GM19438 (cell line): Measurements from ENCODE around the gene DACT3.
A peak's percentile ranks its signal among the peaks of the same experiment; 100 is the strongest.

Experiments
- ATAC-seq: cut with Tn5 transposase; IDR thresholded peaks from one replicate; pipeline ENCODE4 v1.9.1; 2021; ENCODE audit warnings: low read depth; ENCODE audit not compliant: unreplicated experiment

DACT3 gene

DNA sequence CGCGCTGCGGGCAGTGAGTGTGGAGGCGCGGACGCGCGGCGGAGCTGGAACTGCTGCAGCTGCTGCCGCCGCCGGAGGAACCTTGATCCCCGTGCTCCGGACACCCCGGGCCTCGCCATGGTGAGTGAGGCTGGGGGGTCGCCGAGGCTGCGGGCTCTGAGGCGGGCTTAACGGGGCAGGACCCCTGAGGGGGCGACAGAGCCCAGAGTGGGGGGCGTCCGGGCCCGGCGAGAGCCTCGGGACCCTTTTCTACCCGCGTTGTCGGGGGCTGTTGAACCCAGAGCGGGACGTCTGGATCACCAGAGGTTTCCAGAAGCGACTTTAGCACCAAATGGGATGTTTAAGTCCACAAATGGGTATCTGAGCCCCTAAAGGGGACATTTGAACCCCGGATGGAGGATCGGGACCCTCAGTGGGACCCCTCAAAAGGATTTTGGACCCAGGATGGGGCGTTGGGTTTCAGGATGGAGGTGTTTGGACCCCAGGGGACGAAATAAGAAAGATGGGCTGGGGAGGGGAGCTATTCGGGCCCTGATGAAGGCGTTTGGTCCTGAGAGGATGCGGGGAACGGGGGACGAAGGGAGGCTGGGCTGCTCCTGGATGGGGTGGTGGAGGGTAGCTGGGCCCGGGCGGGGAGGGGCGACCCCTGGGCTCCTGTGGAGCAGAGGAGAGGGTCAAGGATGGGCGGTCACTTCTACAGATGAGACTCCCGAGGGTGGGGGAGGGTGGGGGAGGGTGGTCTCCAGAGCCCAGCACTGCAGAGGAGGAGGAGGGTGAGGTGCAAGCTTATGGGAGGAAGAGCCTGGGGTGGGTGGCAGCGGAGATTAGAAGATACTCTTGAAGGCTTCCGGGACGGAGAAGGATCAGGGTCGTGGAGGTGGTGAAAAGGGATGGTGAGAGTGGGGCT is 59.4 kb downstream of the DACT3 start, which contains the start of gene CALM3:
Gene CALM3, plus strand, starts transcription at position 13 of the 907 bp plus-strand sequence. Its CDS starts 105 bp downstream, at position 118.
- ATAC-seq, result peak; percentile 46

DNA sequence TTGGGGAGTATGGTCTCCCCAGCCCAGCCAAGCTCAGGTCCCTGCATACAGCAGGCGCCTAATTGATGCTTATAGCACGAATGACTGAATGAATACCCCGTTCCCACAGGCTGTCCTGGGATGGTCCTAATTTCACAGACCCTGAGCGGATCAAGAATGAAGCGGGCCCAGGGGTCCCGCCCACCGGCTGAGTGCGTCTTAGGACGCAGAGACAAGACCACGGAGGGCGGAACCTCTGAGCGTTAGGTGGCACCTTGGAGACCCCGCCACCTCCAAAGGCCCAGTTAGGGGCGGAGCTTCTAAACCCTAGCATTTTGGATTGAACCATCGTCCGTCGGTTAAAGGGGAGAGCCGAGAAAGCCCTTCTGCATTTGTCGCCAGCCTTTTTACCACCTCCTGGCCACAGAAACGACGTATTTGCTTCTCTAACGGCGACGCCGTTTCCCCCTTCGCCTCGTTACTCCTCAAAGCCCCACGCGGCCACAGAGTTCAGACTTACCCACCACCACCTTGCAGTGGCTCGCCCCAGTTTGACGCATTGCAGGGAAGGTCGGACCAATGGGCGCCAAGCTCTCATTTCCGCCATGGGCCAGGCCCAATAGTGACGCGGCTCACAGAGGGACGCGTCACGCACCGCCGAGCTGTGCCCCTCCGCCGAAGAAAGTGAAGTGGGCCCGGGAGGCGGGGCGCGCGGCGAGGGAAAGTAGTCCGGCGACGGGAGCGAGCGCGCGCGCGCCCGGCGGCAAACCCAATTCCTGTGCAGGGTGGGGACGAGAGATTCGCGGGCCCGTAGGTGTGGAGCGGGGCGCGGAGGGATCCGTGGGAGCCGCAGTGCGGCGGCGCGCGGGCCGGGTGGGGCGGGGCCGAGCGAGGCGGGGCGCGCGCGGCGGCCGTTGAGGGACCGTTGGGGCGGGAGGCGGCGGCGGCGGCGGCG is 60.3 kb downstream of the DACT3 start:
- ATAC-seq, result peak; percentile 72

DNA sequence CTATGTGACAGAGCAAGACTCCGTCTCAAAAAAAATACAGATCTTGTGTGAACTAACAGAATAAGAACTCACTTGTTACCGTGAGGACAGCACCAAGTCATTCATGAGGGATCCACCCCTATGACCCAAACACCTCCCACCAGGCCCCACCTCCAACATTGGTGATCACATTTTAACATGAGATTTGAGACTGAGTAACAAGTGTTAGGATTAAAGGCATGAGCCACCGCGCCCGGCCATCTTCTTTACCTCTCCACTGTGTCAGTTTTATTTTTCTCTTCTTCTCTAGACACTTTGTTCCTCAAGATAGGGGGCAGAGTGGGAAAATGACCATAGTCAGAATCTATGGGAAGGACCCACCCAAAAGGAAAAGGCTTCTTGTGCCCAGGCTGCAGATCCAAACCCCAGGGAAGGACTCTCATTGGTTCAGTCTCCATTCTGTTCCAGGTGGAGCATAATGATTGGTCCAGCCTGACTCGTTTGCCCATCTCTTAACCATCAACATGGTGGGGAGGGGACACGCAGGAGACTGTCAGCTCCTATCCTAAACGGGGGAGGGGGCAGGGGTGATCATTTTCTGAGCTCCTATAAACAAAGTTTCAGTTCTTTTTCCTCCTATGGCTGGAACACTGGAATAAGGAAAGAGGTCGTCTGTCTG is 61.1 kb downstream of the DACT3 start:
- no peak for ATAC-seq

DNA sequence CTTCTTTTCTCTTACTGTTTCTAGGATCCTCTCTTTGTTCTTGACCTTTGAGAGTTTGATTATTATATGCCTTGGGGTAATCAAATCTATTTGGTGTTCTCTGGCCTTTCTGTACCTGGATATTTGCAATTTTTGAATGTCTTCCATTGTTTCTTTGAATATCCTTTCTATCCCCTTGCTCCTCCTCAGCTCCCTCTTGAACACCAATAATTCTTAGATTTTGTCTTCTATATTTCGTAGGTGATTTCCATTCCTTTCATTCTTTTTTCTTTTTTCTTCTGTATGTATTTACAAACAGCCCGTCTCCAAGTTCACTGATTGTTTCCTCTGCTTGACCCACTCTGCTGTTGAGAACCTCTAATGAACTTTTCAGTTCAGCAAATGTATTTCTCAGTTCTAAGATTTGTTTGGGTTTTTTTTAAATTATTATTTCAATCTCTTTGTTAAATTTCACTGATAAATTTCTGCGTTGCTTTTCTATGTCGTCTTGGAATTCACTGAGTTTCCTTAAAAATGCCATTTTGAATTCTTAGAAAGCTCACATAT is 62.5 kb downstream of the DACT3 start:
- ATAC-seq, result no peak
